Measurements from ENCODE around the gene HNMT.

Gene HNMT

DNA sequence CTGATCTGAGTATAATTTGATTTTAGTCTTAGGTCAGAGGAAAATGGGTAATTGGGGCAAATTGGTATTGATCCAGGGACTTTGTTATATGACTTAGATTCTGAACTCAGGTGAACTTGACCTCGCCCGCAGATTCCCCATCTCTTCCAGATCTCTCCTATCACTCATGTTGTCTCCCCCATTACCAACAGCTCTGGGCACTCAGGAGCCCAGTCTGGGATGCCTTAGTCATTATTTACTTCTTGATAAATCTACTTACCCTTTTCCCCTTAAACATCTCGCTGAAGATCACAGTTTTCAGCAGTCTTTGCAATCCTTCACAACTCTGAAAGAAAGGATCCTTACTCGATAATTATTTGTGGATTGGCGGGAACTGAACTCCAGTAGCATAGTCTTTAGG is 19.6 kb upstream of the HNMT start:
- H3K4me1 ChIP-seq (ENCODE audit: insufficient read depth, low read length, poor library complexity, severe bottlenecking), result no peaks in the 10 kb centered on the region
- H3K27me3 ChIP-seq (ENCODE audit: insufficient read depth, low read length, poor library complexity, severe bottlenecking), result no peaks in the 10 kb centered on the region
- H3K9me3 ChIP-seq (ENCODE audit: insufficient read depth, low read depth, low read length), result no peaks in the 10 kb centered on the region
- H3F3A ChIP-seq (ENCODE audit: low read depth), result no peaks in the 10 kb centered on the region
- no peak overlapping the region for H3K9ac ChIP-seq (ENCODE audit: low read depth, low read length, poor library complexity, severe bottlenecking)
- H3K36me3 ChIP-seq (ENCODE audit: insufficient read depth, low read length), result no peaks in the 10 kb centered on the region
- H3K79me2 ChIP-seq (ENCODE audit: insufficient read depth, low read length), result no peaks in the 10 kb centered on the region
- H3K4me3 ChIP-seq (ENCODE audit: low read length, poor library complexity, severe bottlenecking), result no peak overlapping the region
- no peak overlapping the region for H2AFZ ChIP-seq (ENCODE audit: low read length)
- no peak for TF ChIP-seq EZH2phosphoT487 (IDR thresholded peaks at IDR 0.05; ENCODE audit: borderline replicate concordance)
- TF ChIP-seq, protein P1, sequence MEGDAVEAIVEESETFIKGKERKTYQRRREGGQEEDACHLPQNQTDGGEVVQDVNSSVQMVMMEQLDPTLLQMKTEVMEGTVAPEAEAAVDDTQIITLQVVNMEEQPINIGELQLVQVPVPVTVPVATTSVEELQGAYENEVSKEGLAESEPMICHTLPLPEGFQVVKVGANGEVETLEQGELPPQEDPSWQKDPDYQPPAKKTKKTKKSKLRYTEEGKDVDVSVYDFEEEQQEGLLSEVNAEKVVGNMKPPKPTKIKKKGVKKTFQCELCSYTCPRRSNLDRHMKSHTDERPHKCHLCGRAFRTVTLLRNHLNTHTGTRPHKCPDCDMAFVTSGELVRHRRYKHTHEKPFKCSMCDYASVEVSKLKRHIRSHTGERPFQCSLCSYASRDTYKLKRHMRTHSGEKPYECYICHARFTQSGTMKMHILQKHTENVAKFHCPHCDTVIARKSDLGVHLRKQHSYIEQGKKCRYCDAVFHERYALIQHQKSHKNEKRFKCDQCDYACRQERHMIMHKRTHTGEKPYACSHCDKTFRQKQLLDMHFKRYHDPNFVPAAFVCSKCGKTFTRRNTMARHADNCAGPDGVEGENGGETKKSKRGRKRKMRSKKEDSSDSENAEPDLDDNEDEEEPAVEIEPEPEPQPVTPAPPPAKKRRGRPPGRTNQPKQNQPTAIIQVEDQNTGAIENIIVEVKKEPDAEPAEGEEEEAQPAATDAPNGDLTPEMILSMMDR (conservative IDR thresholded peaks at IDR 0.05; ENCODE audit: low read length), result no peak
- H3K9me2 ChIP-seq (replicated peaks; ENCODE audit: low read depth, low read length), result no peaks in the 10 kb centered on the region
- H4K20me1 ChIP-seq (ENCODE audit: insufficient read depth, low read length, poor library complexity, severe bottlenecking), result no peaks in the 10 kb centered on the region
- no peak overlapping the region for H3K4me2 ChIP-seq (ENCODE audit: low read depth, low read length, poor library complexity, severe bottlenecking)

DNA sequence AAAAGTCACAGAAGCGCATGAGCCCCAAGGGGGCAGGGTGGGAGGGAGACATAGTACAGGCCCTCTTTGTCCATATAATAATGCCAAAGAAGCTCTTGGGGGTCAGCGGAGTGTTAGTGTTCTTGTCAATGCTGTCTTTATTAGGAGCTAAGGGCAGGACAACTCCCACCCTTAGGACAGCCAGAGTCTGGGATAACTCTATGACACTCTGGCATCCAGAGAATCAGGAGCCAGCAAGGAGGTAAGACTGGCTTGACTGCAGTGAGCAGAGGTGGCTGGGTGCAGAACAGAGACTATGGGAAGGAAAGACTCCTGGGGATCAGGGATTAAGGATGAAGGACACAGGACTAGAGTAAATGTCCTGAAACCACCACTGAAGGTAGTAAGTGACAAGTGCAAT is 19.0 kb upstream of the HNMT start:
- H3K4me3 ChIP-seq (ENCODE audit: low read length, poor library complexity, severe bottlenecking), result no peak overlapping the region
- no peaks in the 10 kb centered on the region for H3K36me3 ChIP-seq (ENCODE audit: insufficient read depth, low read length)
- no peaks in the 10 kb centered on the region for H4K20me1 ChIP-seq (ENCODE audit: insufficient read depth, low read length, poor library complexity, severe bottlenecking)
- no peak overlapping the region for H3K9ac ChIP-seq (ENCODE audit: low read depth, low read length, poor library complexity, severe bottlenecking)
- TF ChIP-seq, protein P1 (conservative IDR thresholded peaks at IDR 0.05; ENCODE audit: low read length), result no peak
- TF ChIP-seq EZH2phosphoT487 (IDR thresholded peaks at IDR 0.05; ENCODE audit: borderline replicate concordance), result no peak
- no peak overlapping the region for H2AFZ ChIP-seq (ENCODE audit: low read length)
- H3K79me2 ChIP-seq (ENCODE audit: insufficient read depth, low read length), result no peaks in the 10 kb centered on the region
- no peaks in the 10 kb centered on the region for H3K9me3 ChIP-seq (ENCODE audit: insufficient read depth, low read depth, low read length)
- no peak overlapping the region for H3K4me2 ChIP-seq (ENCODE audit: low read depth, low read length, poor library complexity, severe bottlenecking)
- H3F3A ChIP-seq (ENCODE audit: low read depth), result no peaks in the 10 kb centered on the region
- no peaks in the 10 kb centered on the region for H3K9me2 ChIP-seq (replicated peaks; ENCODE audit: low read depth, low read length)
- H3K27me3 ChIP-seq (ENCODE audit: insufficient read depth, low read length, poor library complexity, severe bottlenecking), result no peaks in the 10 kb centered on the region
- H3K4me1 ChIP-seq (ENCODE audit: insufficient read depth, low read length, poor library complexity, severe bottlenecking), result no peaks in the 10 kb centered on the region

DNA sequence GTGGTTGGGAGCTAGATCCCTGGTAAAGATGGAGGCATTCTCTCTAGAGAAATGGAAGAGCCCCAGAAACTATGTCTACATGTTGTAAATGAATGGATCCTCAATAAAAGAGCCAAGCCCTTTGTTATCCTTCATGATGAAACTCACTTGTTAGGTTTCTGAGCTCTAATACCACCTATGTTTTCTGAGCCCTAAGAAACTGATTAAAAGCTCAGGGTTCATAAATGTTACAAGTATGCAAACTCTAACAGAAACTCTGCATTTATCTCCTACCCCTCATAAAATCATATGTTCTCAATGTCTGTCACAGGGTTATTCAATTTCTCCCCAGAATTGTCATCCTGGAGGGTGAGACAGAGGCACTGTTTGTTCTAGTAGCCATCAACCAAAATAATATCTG is 18.0 kb upstream of the HNMT start:
- Histone ChIP-seq H3K4me2 (ENCODE audit: low read depth, low read length, poor library complexity, severe bottlenecking) (no peak overlapping the region), H3K9me3 (ENCODE audit: insufficient read depth, low read depth, low read length) (no peaks in the 10 kb centered on the region)

More for the DNA sequence above, 18.0 kb upstream of the HNMT start:
- no peaks in the 10 kb centered on the region for H3F3A ChIP-seq (ENCODE audit: low read depth)
- no peaks in the 10 kb centered on the region for H3K79me2 ChIP-seq (ENCODE audit: insufficient read depth, low read length)
- no peaks in the 10 kb centered on the region for H3K27me3 ChIP-seq (ENCODE audit: insufficient read depth, low read length, poor library complexity, severe bottlenecking)
- H3K4me1 ChIP-seq (ENCODE audit: insufficient read depth, low read length, poor library complexity, severe bottlenecking), result no peaks in the 10 kb centered on the region
- no peaks in the 10 kb centered on the region for H4K20me1 ChIP-seq (ENCODE audit: insufficient read depth, low read length, poor library complexity, severe bottlenecking)
- H3K9ac ChIP-seq (ENCODE audit: low read depth, low read length, poor library complexity, severe bottlenecking), result no peak overlapping the region
- H3K36me3 ChIP-seq (ENCODE audit: insufficient read depth, low read length), result no peaks in the 10 kb centered on the region
- H3K4me3 ChIP-seq (ENCODE audit: low read length, poor library complexity, severe bottlenecking), result no peak overlapping the region
- H3K9me2 ChIP-seq (replicated peaks; ENCODE audit: low read depth, low read length), result no peaks in the 10 kb centered on the region
- no peak overlapping the region for H2AFZ ChIP-seq (ENCODE audit: low read length)
- TF ChIP-seq EZH2phosphoT487 (IDR thresholded peaks at IDR 0.05; ENCODE audit: borderline replicate concordance), result no peak
- TF ChIP-seq, protein P1 (conservative IDR thresholded peaks at IDR 0.05; ENCODE audit: low read length), result no peak

Data from Loucy (cell line).